ENCODE measurements around the gene IL1A.

Gene IL1A

GRCh38 chr2:112832841-112833638 is 48.7 kb upstream of the IL1A start:
- Histone ChIP-seq H3K4me2 (ENCODE audit: insufficient read depth, low read length) (no peak overlapping the region), H3K79me2 (ENCODE audit: insufficient read depth, low read length) (no peaks in the 10 kb centered on the region), H3K9ac (ENCODE audit: low read depth, low read length) (no peak overlapping the region), H3K27me3 (ENCODE audit: insufficient read depth, low read length, poor library complexity) (no peaks in the 10 kb centered on the region), H2AFZ (ENCODE audit: low read depth, low read length) (no peak overlapping the region), H3K4me1 (ENCODE audit: insufficient read depth, low read length) (no peaks in the 10 kb centered on the region), H4K20me1 (ENCODE audit: insufficient read depth, low read length) (no peaks in the 10 kb centered on the region), H3K9me3 (ENCODE audit: insufficient read depth, low read length, severe bottlenecking) (no peaks in the 10 kb centered on the region), H3K36me3 (ENCODE audit: insufficient read depth, low read length) (no peaks in the 10 kb centered on the region), H3K4me3 (ENCODE audit: low read depth in 1 of 2, low read length in 2 of 2) (no peak overlapping the region), H3K27ac (ENCODE audit: low read length) (no peak overlapping the region)
- ATAC-seq (ENCODE audit: insufficient read depth, low read depth) (no peak), DNase-seq (no peak)
- TF ChIP-seq CTCF (IDR thresholded peaks at IDR 0.05; ENCODE audit: borderline replicate concordance, extremely low read depth, low read length, poor library complexity, severe bottlenecking) = no peak
- TF ChIP-seq EZH2 (IDR thresholded peaks at IDR 0.05; ENCODE audit: borderline replicate concordance, low read depth, low read length, severe bottlenecking) = no peak

GRCh38 chr2:112831946-112832840 is 47.9 kb upstream of the IL1A start:
- Histone ChIP-seq H4K20me1 (ENCODE audit: insufficient read depth, low read length) (no peaks in the 10 kb centered on the region), H3K27me3 (ENCODE audit: insufficient read depth, low read length, poor library complexity) (no peaks in the 10 kb centered on the region), H3K9ac (ENCODE audit: low read depth, low read length) (no peak overlapping the region), H3K4me2 (ENCODE audit: insufficient read depth, low read length) (no peak overlapping the region), H3K36me3 (ENCODE audit: insufficient read depth, low read length) (no peaks in the 10 kb centered on the region), H3K4me1 (ENCODE audit: insufficient read depth, low read length) (no peaks in the 10 kb centered on the region), H2AFZ (ENCODE audit: low read depth, low read length) (no peak overlapping the region), H3K79me2 (ENCODE audit: insufficient read depth, low read length) (no peaks in the 10 kb centered on the region), H3K9me3 (ENCODE audit: insufficient read depth, low read length, severe bottlenecking) (no peaks in the 10 kb centered on the region), H3K4me3 (ENCODE audit: low read depth in 1 of 2, low read length in 2 of 2) (no peak overlapping the region), H3K27ac (ENCODE audit: low read length) (no peak overlapping the region)
- no peak for TF ChIP-seq CTCF (IDR thresholded peaks at IDR 0.05; ENCODE audit: borderline replicate concordance, extremely low read depth, low read length, poor library complexity, severe bottlenecking)
- TF ChIP-seq EZH2 (IDR thresholded peaks at IDR 0.05; ENCODE audit: borderline replicate concordance, low read depth, low read length, severe bottlenecking) = no peak
- ATAC-seq (ENCODE audit: insufficient read depth, low read depth) (no peak), DNase-seq (no peak)

- H3K4me1 ChIP-seq (ENCODE audit: insufficient read depth, low read length) = no peaks in the 10 kb centered on the region
- no peaks in the 10 kb centered on the region for H3K36me3 ChIP-seq (ENCODE audit: insufficient read depth, low read length)
- TF ChIP-seq EZH2 (IDR thresholded peaks at IDR 0.05; ENCODE audit: borderline replicate concordance, low read depth, low read length, severe bottlenecking) = no peak
- H4K20me1 ChIP-seq (ENCODE audit: insufficient read depth, low read length) = no peaks in the 10 kb centered on the region
- H3K9ac ChIP-seq (ENCODE audit: low read depth, low read length) = no peak overlapping the region
- ATAC-seq (ENCODE audit: insufficient read depth, low read depth) (no peak), DNase-seq (no peak)
- H3K27ac ChIP-seq (ENCODE audit: low read length) = no peak overlapping the region
- no peaks in the 10 kb centered on the region for H3K27me3 ChIP-seq (ENCODE audit: insufficient read depth, low read length, poor library complexity)
- H2AFZ ChIP-seq (ENCODE audit: low read depth, low read length) = no peak overlapping the region
- no peaks in the 10 kb centered on the region for H3K79me2 ChIP-seq (ENCODE audit: insufficient read depth, low read length)
- H3K4me2 ChIP-seq (ENCODE audit: insufficient read depth, low read length) = no peak overlapping the region
- no peak overlapping the region for H3K4me3 ChIP-seq (ENCODE audit: low read depth in 1 of 2, low read length in 2 of 2)
- no peaks in the 10 kb centered on the region for H3K9me3 ChIP-seq (ENCODE audit: insufficient read depth, low read length, severe bottlenecking)
These were observed 47.2 kb upstream of the IL1A start for GRCh38 chr2:112831513-112831845.

Data from DND-41 (cell line).